HG03066 (cell line): ENCODE data around the gene OXER1.

Source experiments
- ATAC-seq: cut with Tn5 transposase; IDR thresholded peaks from one replicate; pipeline ENCODE4 v1.9.1; 2021; ENCODE audit warnings: low read depth; ENCODE audit not compliant: unreplicated experiment

Gene OXER1

GRCh38 chr2:42764096-42764495 lies at the start of gene OXER1:
OXER1 (minus strand) TSS chr2:42764135; CDS start chr2:42764062, 73 bp downstream.
- ATAC-seq, result no peak

DNA sequence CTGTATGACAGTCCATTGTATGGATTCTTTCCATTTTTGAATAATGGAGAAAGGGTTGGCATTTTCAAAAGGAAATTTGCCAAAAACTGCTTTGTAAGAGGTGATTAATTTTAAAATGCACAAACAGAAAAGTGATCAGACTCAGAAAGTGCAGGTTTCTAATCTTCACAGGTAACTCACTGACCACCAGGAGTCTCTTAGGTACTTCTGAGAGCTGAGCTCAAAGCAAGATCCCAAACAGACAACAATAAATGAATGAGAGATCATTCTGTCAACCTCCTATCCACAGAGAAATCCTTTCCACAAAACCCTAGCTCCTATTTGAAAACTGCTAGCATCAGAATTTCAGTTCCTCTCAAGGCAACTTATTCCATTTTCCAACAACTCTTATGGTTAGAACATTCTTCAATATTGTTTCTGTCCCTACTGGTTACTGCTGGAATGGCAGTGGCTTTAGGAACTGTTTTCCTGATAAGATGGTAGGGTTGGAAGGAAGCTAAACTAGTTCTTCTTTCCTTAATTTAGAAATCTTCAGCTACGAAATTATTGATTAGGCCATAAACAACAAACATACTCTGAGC lies 49.1 kb upstream of the OXER1 start:
- ATAC-seq, result no peak

GRCh38 chr2:42810971-42811811 lies 47.3 kb upstream of the OXER1 start:
- ATAC-seq, result peak; percentile 3

- peak; percentile 61 for ATAC-seq
Observed at GRCh38 chr2:42810121-42810970, 46.4 kb upstream of the OXER1 start.

DNA sequence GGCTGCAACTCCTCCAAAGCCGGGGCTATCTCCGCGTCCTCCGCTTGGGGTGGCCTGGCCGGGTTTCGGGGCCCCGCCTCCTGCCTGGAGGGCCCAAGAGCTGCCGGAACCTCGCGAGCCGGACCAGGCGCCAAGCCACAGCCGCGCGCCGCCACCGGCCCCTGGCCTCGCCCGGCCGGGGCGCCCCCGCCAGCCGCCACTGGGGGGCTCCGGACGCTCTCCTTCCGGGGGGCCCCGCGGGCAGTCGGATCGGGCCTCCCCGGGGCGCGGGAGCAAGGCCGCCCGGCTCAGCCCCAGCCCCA lies 45.8 kb upstream of the OXER1 start:
- peak; percentile 45 for ATAC-seq

DNA sequence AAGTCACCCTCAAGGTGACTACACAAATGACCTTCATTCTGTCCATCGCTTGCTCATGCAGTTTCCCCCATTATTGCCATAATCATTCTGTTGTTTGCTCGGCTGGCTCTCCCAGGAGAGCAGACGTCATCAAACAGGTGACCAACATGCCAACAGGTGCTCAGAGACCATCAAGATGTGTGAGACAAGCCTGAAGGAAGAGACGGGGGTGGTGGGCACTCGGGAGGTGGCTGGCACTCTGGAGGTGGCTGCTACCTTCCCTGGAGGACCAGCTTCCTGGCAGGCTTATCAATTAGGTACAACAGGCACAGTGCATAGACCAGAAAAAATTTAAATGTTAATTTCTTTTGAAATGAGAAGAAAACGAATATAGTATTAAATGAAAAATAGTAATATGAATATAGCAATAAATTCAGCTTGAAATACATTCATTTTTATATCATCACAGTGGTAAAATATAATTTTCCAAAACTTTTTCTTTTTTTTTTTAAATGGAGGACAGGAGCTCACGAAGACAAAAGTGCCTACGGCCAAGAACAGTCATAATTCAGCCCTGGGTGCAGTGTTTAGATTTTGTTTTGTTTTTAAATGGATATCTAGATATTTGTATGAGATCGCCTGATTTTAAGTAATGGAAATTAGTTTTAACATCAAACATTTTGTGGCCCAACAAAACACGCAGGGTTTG lies 45.3 kb upstream of the OXER1 start:
- no peak for ATAC-seq

- no peak for ATAC-seq
Observed at GRCh38 chr2:42808301-42808700, 44.4 kb upstream of the OXER1 start.

DNA sequence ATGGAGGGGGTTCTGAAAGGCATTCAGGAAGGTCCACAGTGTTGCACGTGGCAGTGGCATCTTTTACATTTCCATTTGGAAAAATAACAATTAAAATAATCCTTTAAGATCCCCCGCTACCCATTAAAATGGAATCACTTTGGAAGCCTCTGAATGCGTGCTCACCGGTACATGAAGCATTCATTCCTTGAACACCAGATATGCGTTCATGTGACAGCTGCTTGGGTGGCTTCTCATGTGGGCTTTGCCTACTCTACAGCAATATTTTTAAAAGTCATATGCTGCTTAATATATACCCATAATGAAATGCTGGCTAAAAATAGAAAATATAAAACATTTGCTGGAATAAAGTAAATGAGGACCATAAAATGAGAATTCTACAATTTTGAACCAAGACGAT lies 42.9 kb upstream of the OXER1 start:
- ATAC-seq, result no peak

DNA sequence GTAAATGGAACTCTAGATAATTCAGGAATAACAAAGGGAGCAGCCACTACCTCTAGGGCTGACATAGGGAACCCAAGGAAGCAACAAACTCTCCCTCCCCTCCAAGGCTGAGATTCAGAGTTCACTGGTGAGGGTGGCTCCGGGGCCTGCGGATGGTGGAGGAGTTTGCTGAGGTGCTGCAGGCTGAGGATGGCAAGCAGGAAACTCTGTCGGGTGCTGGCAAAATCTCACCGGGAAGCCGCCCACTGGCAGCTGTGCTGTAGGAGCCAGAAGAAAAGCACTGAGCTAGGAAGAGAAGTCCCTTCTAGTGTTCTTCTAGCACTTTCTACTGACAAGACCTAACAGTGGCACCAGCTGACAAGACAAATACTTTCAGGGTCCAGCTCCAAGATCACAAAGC lies 41.0 kb upstream of the OXER1 start:
- no peak for ATAC-seq

- no peak for ATAC-seq
Observed at GRCh38 chr2:42804338-42804737, 40.4 kb upstream of the OXER1 start.

- ATAC-seq, result no peak
Observed at GRCh38 chr2:42802150-42802549, 38.2 kb upstream of the OXER1 start.

GRCh38 chr2:42801381-42801780 lies 37.4 kb upstream of the OXER1 start:
- ATAC-seq, result no peak

DNA sequence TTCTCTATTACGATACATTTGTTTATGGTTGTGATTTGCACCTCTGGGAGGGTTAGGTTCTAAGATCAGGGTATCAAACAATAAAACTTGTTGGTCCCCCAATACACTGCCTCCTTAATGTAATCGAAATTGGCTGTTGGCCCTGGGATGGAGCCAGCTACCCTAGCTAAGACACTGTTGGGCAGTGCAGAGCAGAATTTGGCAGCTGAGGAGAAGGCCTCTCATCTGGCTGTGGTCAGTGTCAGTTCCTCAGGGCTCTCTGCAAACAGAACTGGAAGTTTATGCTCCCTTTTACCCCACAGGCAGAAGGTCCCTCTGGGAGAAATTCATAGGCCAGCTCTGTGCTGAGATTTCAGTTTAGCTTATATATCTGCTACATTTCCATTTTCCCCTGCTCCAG lies 37.0 kb upstream of the OXER1 start:
- ATAC-seq, result no peak

DNA sequence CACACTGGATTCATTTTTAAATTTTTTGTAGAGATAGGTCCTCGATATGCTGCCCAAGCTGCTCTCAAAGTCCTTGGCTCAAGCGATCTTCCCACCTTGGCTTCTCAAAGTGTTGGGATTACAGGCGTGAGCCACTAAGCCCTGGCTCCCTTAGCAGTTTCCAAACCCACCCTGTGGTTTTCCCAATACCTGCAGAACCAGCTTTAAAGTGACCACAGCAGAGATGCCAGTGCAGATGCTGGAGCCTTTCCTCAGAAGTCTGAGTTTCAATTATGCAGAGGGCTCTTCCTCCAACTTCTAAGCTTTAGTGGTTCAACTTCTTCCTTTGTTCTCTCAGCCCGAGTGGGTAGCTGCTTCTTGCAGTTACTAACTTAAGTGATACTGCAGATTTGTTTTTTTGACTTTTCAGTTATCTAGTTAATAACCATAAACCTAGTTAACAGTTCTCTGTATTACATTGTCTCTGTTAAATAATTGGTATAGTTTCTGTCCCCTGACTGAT lies 36.6 kb upstream of the OXER1 start:
- ATAC-seq, result no peak

GRCh38 chr2:42799881-42800280 lies 35.9 kb upstream of the OXER1 start:
- no peak for ATAC-seq

- ATAC-seq, result no peak
Observed at GRCh38 chr2:42797281-42797680, 33.3 kb upstream of the OXER1 start.

- ATAC-seq, result peak; percentile 37
Observed at GRCh38 chr2:42796427-42797248, 32.7 kb upstream of the OXER1 start.

- ATAC-seq, result peak; percentile 44
Observed at GRCh38 chr2:42795841-42796301, 31.9 kb upstream of the OXER1 start.

- no peak for ATAC-seq
Observed at GRCh38 chr2:42795275-42795674, 31.3 kb upstream of the OXER1 start.
